HepG2 (cell line): ENCODE data around the gene DNAJC12. TPM values are rescaled to one million over a fixed set of nuclear protein-coding genes. Genes with fewer than 3 reads are reported as not detected.

Experiments
- ATAC-seq: fragments of 200-7000 bp; cut with Tn5 transposase; 3 replicates; pipeline ENCODE4 v1.9.1; 2020; ENCODE audit warnings: mild to moderate bottlenecking, moderate library complexity
- BruUV-seq: library from RNA; stranded (reverse); fragments of 400-500 nt; replicated peaks from 2 replicates; lab custom pipeline; 2021; lab: Mats Ljungman, UMichigan
- CTCF ChIA-PET: fragments of 300-600 bp; formaldehyde crosslinking; extraction: SDS; loops from one replicate; lab custom pipeline; 2021; ENCODE audit warnings: low total read pairs, inconsistent platforms, low intra/inter-chr PET ratio; lab: Yijun Ruan, JAX
- POLR2A ChIA-PET: fragments of 350-600 bp; sonication (Branson Sonifier 250); formaldehyde crosslinking; loops from one replicate; lab custom pipeline; 2020; ENCODE audit warnings: antibody characterized with exemption, inconsistent platforms; lab: Yijun Ruan, JAX
- DNase-seq: peaks from one replicate; pipeline ENCODE4 v3.0.0-alpha.2; 2015; ENCODE audit warnings: low spot score
- FAIRE-seq: peaks from 3 replicates; lab custom pipeline; 2011; peaks lifted over from hg19 to GRCh38; lab: Jason Lieb, UNC
- H2AFZ ChIP-seq: one replicate; pipeline ENCODE4 v1.6.1; 2011; ENCODE audit warnings: low read length, inconsistent platforms
- H3K27ac ChIP-seq: fragments of 300-600 bp; 3 replicates; pipeline ENCODE4 v1.8.0; 2011; ENCODE audit warnings: mixed run types, mild to moderate bottlenecking, mixed read lengths, low read length, inconsistent platforms; ENCODE audit not compliant: insufficient read depth; ENCODE audit errors: extremely low read length
- H3K27me3 ChIP-seq, 2 experiments: fragments of 200-600 bp in 1 of 2; 2 replicates in 1 of 2; 3 replicates in 1 of 2; pipeline versions ENCODE4 v1.6.0 to v1.8.0; 2011; ENCODE audit warnings: low read length in 2 of 2, mild to moderate bottlenecking in 2 of 2, moderate library complexity in 2 of 2, inconsistent platforms in 1 of 2; ENCODE audit not compliant: insufficient read depth in 2 of 2, control insufficient read depth in 1 of 2
- H3K36me3 ChIP-seq, 2 experiments: fragments of 200-600 bp in 1 of 2; replicated peaks in 1 of 2; 2 replicates in 1 of 2; 3 replicates in 1 of 2; pipeline versions ENCODE4 v1.5.1 to v1.8.0; 2011; ENCODE audit warnings: low read length in 2 of 2, inconsistent platforms in 1 of 2; ENCODE audit not compliant: insufficient read depth in 2 of 2, control insufficient read depth in 1 of 2
- H3K4me1 ChIP-seq: 2 replicates; pipeline ENCODE4 v1.5.1; 2012; ENCODE audit warnings: low read length, inconsistent platforms; ENCODE audit not compliant: insufficient read depth
- H3K4me2 ChIP-seq: 2 replicates; pipeline ENCODE4 v1.6.0; 2011; ENCODE audit warnings: low read depth, low read length, inconsistent platforms
- H3K4me3 ChIP-seq, 3 experiments: fragments of 200-600 bp in 1 of 3; sonication (generic), shearing (Covaris generic) in 1 of 3; replicated peaks in 1 of 3; 2 replicates each; pipeline ENCODE4 v1.5.1; 2011 to 2016; ENCODE audit warnings: low read length in 3 of 3, inconsistent platforms in 2 of 3, low read depth in 2 of 3, mild to moderate bottlenecking in 2 of 3, control low read depth in 1 of 3, mixed read lengths in 1 of 3; ENCODE audit not compliant: insufficient read depth in 1 of 3
- H3K79me2 ChIP-seq: one replicate; pipeline ENCODE4 v1.6.1; 2011; ENCODE audit warnings: low read length, inconsistent platforms; ENCODE audit not compliant: insufficient read depth
- H3K9ac ChIP-seq: 2 replicates; pipeline ENCODE4 v1.6.0; 2011; ENCODE audit warnings: mild to moderate bottlenecking, low read depth, low read length, inconsistent platforms; ENCODE audit not compliant: insufficient read depth
- H3K9me3 ChIP-seq: 2 replicates; pipeline ENCODE4 v1.5.1; 2012; ENCODE audit warnings: mild to moderate bottlenecking, low read length
- H4K20me1 ChIP-seq: 2 replicates; pipeline ENCODE4 v1.6.0; 2011; ENCODE audit warnings: inconsistent platforms, mild to moderate bottlenecking, low read length, moderate library complexity; ENCODE audit not compliant: insufficient read depth
- IKZF4 ChIP-seq: sonication (generic); formaldehyde crosslinking; IDR thresholded peaks from 2 replicates; pipeline ENCODE4 v1.5.1; 2020; ENCODE audit warnings: borderline replicate concordance, mild to moderate bottlenecking, low read depth, missing genetic modification reagents; ENCODE audit errors: not compliant biosample characterization
- NAIF1 ChIP-seq: sonication (generic); formaldehyde crosslinking; IDR thresholded peaks from 2 replicates; pipeline ENCODE4 v1.5.0; 2020; ENCODE audit warnings: mild to moderate bottlenecking, missing genetic modification reagents, borderline replicate concordance
- POLR2AphosphoS5 ChIP-seq: IDR thresholded peaks from 2 replicates; pipeline ENCODE4 v1.6.1; 2012; ENCODE audit warnings: low read depth, low read length
- SMC3 ChIP-seq: IDR thresholded peaks from 2 replicates; pipeline ENCODE4 v1.6.1; 2011; ENCODE audit warnings: low read length, improper control_type of control experiment
- TGIF2 ChIP-seq: IDR thresholded peaks from 2 replicates; pipeline ENCODE4 v1.6.1; 2016; ENCODE audit warnings: control low read depth, missing compliant biosample characterization
- YEATS4 ChIP-seq: sonication (generic); formaldehyde crosslinking; IDR thresholded peaks from 2 replicates; pipeline ENCODE4 v1.4.0; 2020; ENCODE audit warnings: missing genetic modification reagents, borderline replicate concordance
- ZFYVE20 ChIP-seq: sonication (generic); formaldehyde crosslinking; IDR thresholded peaks from 2 replicates; pipeline ENCODE4 v1.8.0; 2023; ENCODE audit warnings: low read depth, mild to moderate bottlenecking, moderate library complexity, missing genetic modification reagents, borderline replicate concordance
- ZNF232 ChIP-seq: sonication (generic); formaldehyde crosslinking; IDR thresholded peaks from 2 replicates; pipeline ENCODE4 v1.4.0; 2020; ENCODE audit warnings: missing genetic modification reagents, borderline replicate concordance
- ZNF33A ChIP-seq: sonication (generic); formaldehyde crosslinking; IDR thresholded peaks from 2 replicates; pipeline ENCODE4 v1.5.1; 2020; ENCODE audit warnings: missing genetic modification reagents, mild to moderate bottlenecking, moderate library complexity, borderline replicate concordance
- WGBS: methylation state at CpG from one replicate; pipeline ENCODE4 v1.1.6; 2017; ENCODE audit warnings: low lambda C conversion rate; 5-methylcytosine and 5-hydroxymethylcytosine counted together
- in situ Hi-C: cut with HindIII; loops from 2 replicates; pipeline ENCODE4 v1.10.0; 2017; ENCODE audit warnings: low pct_unique_long_range_greater_than_20kb; ENCODE audit not compliant: extremely low pct_ligation_motif_present
- intact Hi-C: fragments of 100-400 bp; cut with micrococcal nuclease; formaldehyde crosslinking; loops from one replicate; pipeline ENCODE4 v1.10.0; 2022; ENCODE audit not compliant: unreplicated experiment
- polyA plus RNA-seq, 8 experiments: library from polyadenylated mRNA; depleted of rRNA in 3 of 8; stranded (reverse) in 7 of 8; unstranded in 1 of 8; fragments of >200 nt; fragmentation: Illumina TruSeq in 4 of 8; extraction: Trizol in 4 of 8; gene quantifications; 2 replicates each; pipeline versions ENCODE4 v1.2.1 to v1.2.3, GENCODE V29; 2011 to 2016; ENCODE audit warnings: low read depth in 4 of 8, missing spikeins in 1 of 8, mixed read lengths in 1 of 8; ENCODE audit not compliant: insufficient read depth in 1 of 8
- total RNA-seq, 5 experiments: library from RNA; depleted of rRNA; stranded (reverse); fragments of >200 nt; fragmentation: Illumina TruSeq; extraction: Trizol; gene quantifications; 2 replicates each; pipeline ENCODE4 v1.2.3, GENCODE V29; 2016; ENCODE audit warnings: low read depth in 1 of 5
- TF ChIP-seq, protein P1 (sequence below): sonication (generic); formaldehyde crosslinking; IDR thresholded peaks from 2 replicates; pipeline ENCODE4 v1.4.0; 2020; ENCODE audit warnings: missing genetic modification reagents
- TF ChIP-seq, protein P2 (sequence below): sonication (generic); formaldehyde crosslinking; IDR thresholded peaks from 2 replicates; pipeline ENCODE4 v1.8.1; 2023; ENCODE audit warnings: missing genetic modification reagents, inconsistent platforms, borderline replicate concordance
- TF ChIP-seq, protein P3 (sequence below): sonication (generic); formaldehyde crosslinking; IDR thresholded peaks from 2 replicates; pipeline ENCODE4 v1.5.0; 2020; ENCODE audit warnings: mild to moderate bottlenecking, missing genetic modification reagents
- TF ChIP-seq, protein P4 (sequence below): sonication (generic); formaldehyde crosslinking; IDR thresholded peaks from 2 replicates; pipeline ENCODE4 v1.5.0; 2020; ENCODE audit warnings: mild to moderate bottlenecking, missing genetic modification reagents, borderline replicate concordance

The DNAJC12 gene
- total and polyA plus RNA-seq, 2 of the 13 experiments (the other 11 are each of a cell fraction or from before 2014, with no cell fraction given), result 11.6 to 43.9 TPM

DNA sequence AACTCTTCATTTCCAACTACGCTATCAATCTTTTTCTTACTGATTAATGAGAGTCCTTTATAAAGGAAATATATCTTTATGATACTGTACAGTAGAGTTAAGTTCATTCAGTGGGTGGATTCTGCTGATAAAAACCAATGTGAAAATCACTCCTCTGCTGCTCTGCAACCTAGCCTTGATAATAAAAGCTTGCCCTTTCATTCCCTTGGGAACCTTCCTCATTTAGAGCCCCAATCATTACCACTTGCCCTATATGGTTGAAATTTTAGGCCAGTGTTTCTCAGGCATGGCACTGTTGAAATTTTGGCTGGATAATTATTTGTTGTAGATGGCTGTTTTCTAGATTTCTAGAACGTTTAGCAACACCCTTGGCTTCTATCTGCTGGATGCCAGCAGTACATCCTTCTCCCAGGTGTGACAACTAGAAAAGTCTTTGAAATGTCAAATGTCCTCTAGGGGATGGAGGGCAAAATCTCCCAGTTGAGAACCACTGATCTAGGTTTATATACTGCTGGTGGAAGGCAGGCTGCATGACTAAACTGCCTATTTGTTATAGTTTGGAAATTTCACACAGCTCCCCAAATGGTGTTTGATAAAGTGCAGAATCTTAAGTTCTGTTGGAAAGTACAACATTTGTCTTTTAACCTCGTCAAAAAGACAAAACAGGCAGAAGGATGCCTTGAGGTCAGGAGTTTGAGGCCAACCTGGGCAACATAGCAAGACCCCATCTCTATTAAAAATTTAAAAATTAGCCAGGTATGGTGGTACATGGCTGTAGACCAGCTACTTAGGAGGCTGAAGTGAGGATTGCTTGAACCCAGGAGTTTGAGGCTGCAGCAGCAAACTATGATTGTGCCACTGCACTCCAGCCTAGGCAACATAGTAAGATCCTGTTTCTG, 37.6 kb upstream of the DNAJC12 start:
- no peak for DNase-seq
- no peak overlapping the region for H2AFZ ChIP-seq
- no peak overlapping the region for H3K27ac ChIP-seq
- no peak overlapping the region for H3K9ac ChIP-seq
- ChIA-PET POLR2A (no interaction called here), CTCF (no interaction called here)
- WGBS, result 32% methylated on average over 3 of the region's 3 CpGs
- no peak for FAIRE-seq
- H3K27me3 ChIP-seq, result no peaks in the 10 kb centered on the region
- intact Hi-C loops, result no loop called here
- BruUV-seq, result no TSS peak
- H3K4me2 ChIP-seq, result no peak overlapping the region
- no peak overlapping the region for H3K4me3 ChIP-seq
- H3K9me3 ChIP-seq, result no peaks in the 10 kb centered on the region
- H3K79me2 ChIP-seq, result no peaks in the 10 kb centered on the region
- no peak for ATAC-seq
- no peaks in the 10 kb centered on the region for H4K20me1 ChIP-seq
- H3K36me3 ChIP-seq, result no peaks in the 10 kb centered on the region
- in situ Hi-C loops, result no loop called here
- H3K4me1 ChIP-seq, result no peaks in the 10 kb centered on the region; the same call in 1 of the 2 replicates
- TF ChIP-seq, protein P1, sequence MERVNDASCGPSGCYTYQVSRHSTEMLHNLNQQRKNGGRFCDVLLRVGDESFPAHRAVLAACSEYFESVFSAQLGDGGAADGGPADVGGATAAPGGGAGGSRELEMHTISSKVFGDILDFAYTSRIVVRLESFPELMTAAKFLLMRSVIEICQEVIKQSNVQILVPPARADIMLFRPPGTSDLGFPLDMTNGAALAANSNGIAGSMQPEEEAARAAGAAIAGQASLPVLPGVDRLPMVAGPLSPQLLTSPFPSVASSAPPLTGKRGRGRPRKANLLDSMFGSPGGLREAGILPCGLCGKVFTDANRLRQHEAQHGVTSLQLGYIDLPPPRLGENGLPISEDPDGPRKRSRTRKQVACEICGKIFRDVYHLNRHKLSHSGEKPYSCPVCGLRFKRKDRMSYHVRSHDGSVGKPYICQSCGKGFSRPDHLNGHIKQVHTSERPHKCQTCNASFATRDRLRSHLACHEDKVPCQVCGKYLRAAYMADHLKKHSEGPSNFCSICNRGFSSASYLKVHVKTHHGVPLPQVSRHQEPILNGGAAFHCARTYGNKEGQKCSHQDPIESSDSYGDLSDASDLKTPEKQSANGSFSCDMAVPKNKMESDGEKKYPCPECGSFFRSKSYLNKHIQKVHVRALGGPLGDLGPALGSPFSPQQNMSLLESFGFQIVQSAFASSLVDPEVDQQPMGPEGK (CRISPR knock-in tag), result no peak
- no peak for TF ChIP-seq TGIF2 (CRISPR knock-in tag)
- TF ChIP-seq, protein P2, sequence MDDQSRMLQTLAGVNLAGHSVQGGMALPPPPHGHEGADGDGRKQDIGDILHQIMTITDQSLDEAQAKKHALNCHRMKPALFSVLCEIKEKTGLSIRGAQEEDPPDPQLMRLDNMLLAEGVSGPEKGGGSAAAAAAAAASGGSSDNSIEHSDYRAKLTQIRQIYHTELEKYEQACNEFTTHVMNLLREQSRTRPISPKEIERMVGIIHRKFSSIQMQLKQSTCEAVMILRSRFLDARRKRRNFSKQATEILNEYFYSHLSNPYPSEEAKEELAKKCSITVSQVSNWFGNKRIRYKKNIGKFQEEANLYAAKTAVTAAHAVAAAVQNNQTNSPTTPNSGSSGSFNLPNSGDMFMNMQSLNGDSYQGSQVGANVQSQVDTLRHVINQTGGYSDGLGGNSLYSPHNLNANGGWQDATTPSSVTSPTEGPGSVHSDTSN (CRISPR knock-in tag), result no peak
- no peak for TF ChIP-seq IKZF4 (CRISPR knock-in tag)
- TF ChIP-seq, protein P3, sequence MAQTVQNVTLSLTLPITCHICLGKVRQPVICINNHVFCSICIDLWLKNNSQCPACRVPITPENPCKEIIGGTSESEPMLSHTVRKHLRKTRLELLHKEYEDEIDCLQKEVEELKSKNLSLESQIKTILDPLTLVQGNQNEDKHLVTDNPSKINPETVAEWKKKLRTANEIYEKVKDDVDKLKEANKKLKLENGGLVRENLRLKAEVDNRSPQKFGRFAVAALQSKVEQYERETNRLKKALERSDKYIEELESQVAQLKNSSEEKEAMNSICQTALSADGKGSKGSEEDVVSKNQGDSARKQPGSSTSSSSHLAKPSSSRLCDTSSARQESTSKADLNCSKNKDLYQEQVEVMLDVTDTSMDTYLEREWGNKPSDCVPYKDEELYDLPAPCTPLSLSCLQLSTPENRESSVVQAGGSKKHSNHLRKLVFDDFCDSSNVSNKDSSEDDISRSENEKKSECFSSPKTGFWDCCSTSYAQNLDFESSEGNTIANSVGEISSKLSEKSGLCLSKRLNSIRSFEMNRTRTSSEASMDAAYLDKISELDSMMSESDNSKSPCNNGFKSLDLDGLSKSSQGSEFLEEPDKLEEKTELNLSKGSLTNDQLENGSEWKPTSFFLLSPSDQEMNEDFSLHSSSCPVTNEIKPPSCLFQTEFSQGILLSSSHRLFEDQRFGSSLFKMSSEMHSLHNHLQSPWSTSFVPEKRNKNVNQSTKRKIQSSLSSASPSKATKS (CRISPR knock-in tag), result no peak
- TF ChIP-seq ZFYVE20, result no peak
- no peak for TF ChIP-seq ZNF33A (CRISPR knock-in tag)
- TF ChIP-seq, protein P4, sequence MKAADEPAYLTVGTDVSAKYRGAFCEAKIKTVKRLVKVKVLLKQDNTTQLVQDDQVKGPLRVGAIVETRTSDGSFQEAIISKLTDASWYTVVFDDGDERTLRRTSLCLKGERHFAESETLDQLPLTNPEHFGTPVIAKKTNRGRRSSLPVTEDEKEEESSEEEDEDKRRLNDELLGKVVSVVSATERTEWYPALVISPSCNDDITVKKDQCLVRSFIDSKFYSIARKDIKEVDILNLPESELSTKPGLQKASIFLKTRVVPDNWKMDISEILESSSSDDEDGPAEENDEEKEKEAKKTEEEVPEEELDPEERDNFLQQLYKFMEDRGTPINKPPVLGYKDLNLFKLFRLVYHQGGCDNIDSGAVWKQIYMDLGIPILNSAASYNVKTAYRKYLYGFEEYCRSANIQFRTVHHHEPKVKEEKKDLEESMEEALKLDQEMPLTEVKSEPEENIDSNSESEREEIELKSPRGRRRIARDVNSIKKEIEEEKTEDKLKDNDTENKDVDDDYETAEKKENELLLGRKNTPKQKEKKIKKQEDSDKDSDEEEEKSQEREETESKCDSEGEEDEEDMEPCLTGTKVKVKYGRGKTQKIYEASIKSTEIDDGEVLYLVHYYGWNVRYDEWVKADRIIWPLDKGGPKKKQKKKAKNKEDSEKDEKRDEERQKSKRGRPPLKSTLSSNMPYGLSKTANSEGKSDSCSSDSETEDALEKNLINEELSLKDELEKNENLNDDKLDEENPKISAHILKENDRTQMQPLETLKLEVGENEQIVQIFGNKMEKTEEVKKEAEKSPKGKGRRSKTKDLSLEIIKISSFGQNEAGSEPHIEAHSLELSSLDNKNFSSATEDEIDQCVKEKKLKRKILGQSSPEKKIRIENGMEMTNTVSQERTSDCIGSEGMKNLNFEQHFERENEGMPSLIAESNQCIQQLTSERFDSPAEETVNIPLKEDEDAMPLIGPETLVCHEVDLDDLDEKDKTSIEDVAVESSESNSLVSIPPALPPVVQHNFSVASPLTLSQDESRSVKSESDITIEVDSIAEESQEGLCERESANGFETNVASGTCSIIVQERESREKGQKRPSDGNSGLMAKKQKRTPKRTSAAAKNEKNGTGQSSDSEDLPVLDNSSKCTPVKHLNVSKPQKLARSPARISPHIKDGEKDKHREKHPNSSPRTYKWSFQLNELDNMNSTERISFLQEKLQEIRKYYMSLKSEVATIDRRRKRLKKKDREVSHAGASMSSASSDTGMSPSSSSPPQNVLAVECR, result no peak
- TF ChIP-seq YEATS4 (CRISPR knock-in tag), result no peak
- TF ChIP-seq SMC3, result no peak
- no peak for TF ChIP-seq POLR2AphosphoS5
- no peak for TF ChIP-seq NAIF1 (CRISPR knock-in tag)
- TF ChIP-seq ZNF232 (CRISPR knock-in tag), result no peak
